Astrocyte of the spinal cord (primary cell): ENCODE results near the gene ZNF277.

Experiments
- DNase-seq: peaks from one replicate; pipeline ENCODE4 v3.0.0; 2011; ENCODE audit warnings: low read depth, low spot score
- H3K4me3 ChIP-seq: 2 replicates; pipeline ENCODE4 v1.5.1; 2011; ENCODE audit warnings: low read depth, mild to moderate bottlenecking, low read length, moderate library complexity
- CTCF ChIP-seq: IDR thresholded peaks from 2 replicates; pipeline ENCODE4 v1.5.1; 2012; ENCODE audit warnings: low read depth, mild to moderate bottlenecking, low read length, inconsistent platforms
- in situ Hi-C: cut with HindIII; loops from 2 replicates; pipeline ENCODE4 v1.10.0; 2017; ENCODE audit warnings: low sequenced_read_pairs

The ZNF277 gene

GRCh38 chr7:112337892-112338291 is 131.4 kb downstream of the ZNF277 start:
- no peak for TF ChIP-seq CTCF
- no peak for DNase-seq
- H3K4me3 ChIP-seq = no peak overlapping the region
- in situ Hi-C loops = no loop called here

GRCh38 chr7:112338786-112339185 is 132.3 kb downstream of the ZNF277 start:
- no peak for TF ChIP-seq CTCF
- no peak overlapping the region for H3K4me3 ChIP-seq
- no peak for DNase-seq
- in situ Hi-C loops = no loop called here

GRCh38 chr7:112341464-112341863 is 135.0 kb downstream of the ZNF277 start:
- DNase-seq = no peak
- in situ Hi-C loops = no loop called here
- no peak for TF ChIP-seq CTCF
- no peak overlapping the region for H3K4me3 ChIP-seq

GRCh38 chr7:112346381-112347060 is 140.0 kb downstream of the ZNF277 start:
- no peak overlapping the region for H3K4me3 ChIP-seq
- DNase-seq = no peak
- in situ Hi-C loops = no loop called here
- TF ChIP-seq CTCF = no peak

GRCh38 chr7:112347088-112347487 is 140.6 kb downstream of the ZNF277 start:
- H3K4me3 ChIP-seq = no peak overlapping the region
- no peak for TF ChIP-seq CTCF
- in situ Hi-C loops = no loop called here
- DNase-seq = no peak

- no peak for TF ChIP-seq CTCF
- no peak for DNase-seq
- in situ Hi-C loops = no loop called here
- no peak overlapping the region for H3K4me3 ChIP-seq
These were observed 144.1 kb downstream of the ZNF277 start for GRCh38 chr7:112350585-112350984.
